ENCODE data around the gene ZNF319. TPM values are rescaled to one million over a fixed set of nuclear protein-coding genes. Genes with fewer than 3 reads are reported as not detected.

The ZNF319 gene
- total and polyA plus RNA-seq, 2 of the 13 experiments (the other 11 are each of a cell fraction or from before 2014, with no cell fraction given) = 2.4 to 3.6 TPM

- TF ChIP-seq ZNF891 (CRISPR knock-in tag; IDR thresholded peaks at IDR 0.05) = peak; percentile 97
- TF ChIP-seq ZFP37 (CRISPR knock-in tag; IDR thresholded peaks at IDR 0.05; ENCODE audit: borderline replicate concordance) = no peak
- TF ChIP-seq ELF3 (CRISPR knock-in tag; IDR thresholded peaks at IDR 0.05) = peak; percentile 69; the same call in 1 of the 2 replicates
- peak; percentile 84; the same call in 1 of the 2 replicates for TF ChIP-seq ZBTB8A (CRISPR knock-in tag; IDR thresholded peaks at IDR 0.05; ENCODE audit: borderline replicate concordance, low read depth)
- TF ChIP-seq RXRB (CRISPR knock-in tag; IDR thresholded peaks at IDR 0.05; ENCODE audit: borderline replicate concordance) = peak; percentile 23
- no peak; the same call in 1 of the 2 replicates for TF ChIP-seq PRMT3 (CRISPR knock-in tag; IDR thresholded peaks at IDR 0.05; ENCODE audit: borderline replicate concordance, low read depth)
- peak; percentile 64; the same call in 1 of the 2 replicates for TF ChIP-seq PCBP1 (IDR thresholded peaks at IDR 0.05; ENCODE audit: borderline replicate concordance, low read depth, low read length)
- TF ChIP-seq E2F5 (CRISPR knock-in tag; conservative IDR thresholded peaks at IDR 0.05) = no peak; the same call in 1 of the 2 replicates
- 0 out of 2 replicates have a peak, but pooled peaks have one; percentile 41 for TF ChIP-seq ZFP1 (CRISPR knock-in tag; IDR thresholded peaks at IDR 0.05)
- no peak; the same call in 1 of the 2 replicates for TF ChIP-seq SPEN (CRISPR knock-in tag; IDR thresholded peaks at IDR 0.05; ENCODE audit: low read depth)
- no peak for TF ChIP-seq SIX1 (CRISPR knock-in tag; IDR thresholded peaks at IDR 0.05; ENCODE audit: borderline replicate concordance)
- TF ChIP-seq ZNF644 (CRISPR knock-in tag; IDR thresholded peaks at IDR 0.05; ENCODE audit: low read depth) = no peak
- TF ChIP-seq REL (CRISPR knock-in tag; conservative IDR thresholded peaks at IDR 0.05) = no peak
- TF ChIP-seq ZNF7 (CRISPR knock-in tag; IDR thresholded peaks at IDR 0.05) = no peak
- TF ChIP-seq, protein P1, sequence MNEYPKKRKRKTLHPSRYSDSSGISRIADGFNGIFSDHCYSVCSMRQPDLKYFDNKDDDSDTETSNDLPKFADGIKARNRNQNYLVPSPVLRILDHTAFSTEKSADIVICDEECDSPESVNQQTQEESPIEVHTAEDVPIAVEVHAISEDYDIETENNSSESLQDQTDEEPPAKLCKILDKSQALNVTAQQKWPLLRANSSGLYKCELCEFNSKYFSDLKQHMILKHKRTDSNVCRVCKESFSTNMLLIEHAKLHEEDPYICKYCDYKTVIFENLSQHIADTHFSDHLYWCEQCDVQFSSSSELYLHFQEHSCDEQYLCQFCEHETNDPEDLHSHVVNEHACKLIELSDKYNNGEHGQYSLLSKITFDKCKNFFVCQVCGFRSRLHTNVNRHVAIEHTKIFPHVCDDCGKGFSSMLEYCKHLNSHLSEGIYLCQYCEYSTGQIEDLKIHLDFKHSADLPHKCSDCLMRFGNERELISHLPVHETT (CRISPR knock-in tag; conservative IDR thresholded peaks at IDR 0.05) = no peak; the same call in 1 of the 2 replicates
- no peak for TF ChIP-seq ZNF383 (CRISPR knock-in tag; IDR thresholded peaks at IDR 0.05; ENCODE audit: borderline replicate concordance)
- peak; percentile 9; the same call in 1 of the 2 replicates for TF ChIP-seq MXD3 (CRISPR knock-in tag; IDR thresholded peaks at IDR 0.05)
- TF ChIP-seq ZNF660 (CRISPR knock-in tag; IDR thresholded peaks at IDR 0.05; ENCODE audit: borderline replicate concordance, low read depth) = no peak; the same call in 1 of the 2 replicates
- peak; percentile 66; the same call in 1 of the 2 replicates for TF ChIP-seq THAP11 (CRISPR knock-in tag; IDR thresholded peaks at IDR 0.05)
- TF ChIP-seq, protein P2, sequence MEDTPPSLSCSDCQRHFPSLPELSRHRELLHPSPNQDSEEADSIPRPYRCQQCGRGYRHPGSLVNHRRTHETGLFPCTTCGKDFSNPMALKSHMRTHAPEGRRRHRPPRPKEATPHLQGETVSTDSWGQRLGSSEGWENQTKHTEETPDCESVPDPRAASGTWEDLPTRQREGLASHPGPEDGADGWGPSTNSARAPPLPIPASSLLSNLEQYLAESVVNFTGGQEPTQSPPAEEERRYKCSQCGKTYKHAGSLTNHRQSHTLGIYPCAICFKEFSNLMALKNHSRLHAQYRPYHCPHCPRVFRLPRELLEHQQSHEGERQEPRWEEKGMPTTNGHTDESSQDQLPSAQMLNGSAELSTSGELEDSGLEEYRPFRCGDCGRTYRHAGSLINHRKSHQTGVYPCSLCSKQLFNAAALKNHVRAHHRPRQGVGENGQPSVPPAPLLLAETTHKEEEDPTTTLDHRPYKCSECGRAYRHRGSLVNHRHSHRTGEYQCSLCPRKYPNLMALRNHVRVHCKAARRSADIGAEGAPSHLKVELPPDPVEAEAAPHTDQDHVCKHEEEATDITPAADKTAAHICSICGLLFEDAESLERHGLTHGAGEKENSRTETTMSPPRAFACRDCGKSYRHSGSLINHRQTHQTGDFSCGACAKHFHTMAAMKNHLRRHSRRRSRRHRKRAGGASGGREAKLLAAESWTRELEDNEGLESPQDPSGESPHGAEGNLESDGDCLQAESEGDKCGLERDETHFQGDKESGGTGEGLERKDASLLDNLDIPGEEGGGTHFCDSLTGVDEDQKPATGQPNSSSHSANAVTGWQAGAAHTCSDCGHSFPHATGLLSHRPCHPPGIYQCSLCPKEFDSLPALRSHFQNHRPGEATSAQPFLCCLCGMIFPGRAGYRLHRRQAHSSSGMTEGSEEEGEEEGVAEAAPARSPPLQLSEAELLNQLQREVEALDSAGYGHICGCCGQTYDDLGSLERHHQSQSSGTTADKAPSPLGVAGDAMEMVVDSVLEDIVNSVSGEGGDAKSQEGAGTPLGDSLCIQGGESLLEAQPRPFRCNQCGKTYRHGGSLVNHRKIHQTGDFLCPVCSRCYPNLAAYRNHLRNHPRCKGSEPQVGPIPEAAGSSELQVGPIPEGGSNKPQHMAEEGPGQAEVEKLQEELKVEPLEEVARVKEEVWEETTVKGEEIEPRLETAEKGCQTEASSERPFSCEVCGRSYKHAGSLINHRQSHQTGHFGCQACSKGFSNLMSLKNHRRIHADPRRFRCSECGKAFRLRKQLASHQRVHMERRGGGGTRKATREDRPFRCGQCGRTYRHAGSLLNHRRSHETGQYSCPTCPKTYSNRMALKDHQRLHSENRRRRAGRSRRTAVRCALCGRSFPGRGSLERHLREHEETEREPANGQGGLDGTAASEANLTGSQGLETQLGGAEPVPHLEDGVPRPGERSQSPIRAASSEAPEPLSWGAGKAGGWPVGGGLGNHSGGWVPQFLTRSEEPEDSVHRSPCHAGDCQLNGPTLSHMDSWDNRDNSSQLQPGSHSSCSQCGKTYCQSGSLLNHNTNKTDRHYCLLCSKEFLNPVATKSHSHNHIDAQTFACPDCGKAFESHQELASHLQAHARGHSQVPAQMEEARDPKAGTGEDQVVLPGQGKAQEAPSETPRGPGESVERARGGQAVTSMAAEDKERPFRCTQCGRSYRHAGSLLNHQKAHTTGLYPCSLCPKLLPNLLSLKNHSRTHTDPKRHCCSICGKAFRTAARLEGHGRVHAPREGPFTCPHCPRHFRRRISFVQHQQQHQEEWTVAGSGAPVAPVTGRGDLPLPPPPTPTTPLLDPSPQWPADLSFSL (CRISPR knock-in tag; IDR thresholded peaks at IDR 0.05) = 0 out of 2 replicates have a peak, but pooled peaks have one; percentile 17
These were observed 519 bp upstream of the ZNF319 start, which contains the start of gene USB1 (continued) for GRCh38 chr16:58000706-58001676.
